GM21723 (cell line): ENCODE results near the gene MTX2.
A peak's percentile ranks its signal among the peaks of the same experiment; 100 is the strongest.
"Not testable (repeated sequence)": the region's sequence is repeated elsewhere in the genome, so short reads cannot be mapped to it uniquely, and the experiment has no call there.

Experiments
- ATAC-seq: cut with Tn5 transposase; IDR thresholded peaks from one replicate; pipeline ENCODE4 v1.9.1; 2021; ENCODE audit warnings: mild to moderate bottlenecking, moderate library complexity; ENCODE audit not compliant: unreplicated experiment

The MTX2 gene

GRCh38 chr2:176284461-176285049, 15.3 kb downstream of the MTX2 start:
- no peak for ATAC-seq

GRCh38 chr2:176285321-176285720, 16.1 kb downstream of the MTX2 start:
- ATAC-seq, result no peak

GRCh38 chr2:176291335-176291734, 22.1 kb downstream of the MTX2 start:
- ATAC-seq, result no peak

- peak; percentile 94 for ATAC-seq
Measured at GRCh38 chr2:176291809-176292283, 22.6 kb downstream of the MTX2 start.

- ATAC-seq, result no peak
Measured at GRCh38 chr2:176292608-176293007, 23.4 kb downstream of the MTX2 start.

- ATAC-seq, result no peak
Measured at GRCh38 chr2:176293334-176293733, 24.1 kb downstream of the MTX2 start.

GRCh38 chr2:176297067-176297466, 27.8 kb downstream of the MTX2 start:
- ATAC-seq, result no peak

- no peak for ATAC-seq
Measured at GRCh38 chr2:176297737-176298136, 28.5 kb downstream of the MTX2 start.

- ATAC-seq, result not testable (repeated sequence)
Measured at GRCh38 chr2:176306020-176306419, 36.8 kb downstream of the MTX2 start.

- no peak for ATAC-seq
Measured at GRCh38 chr2:176317199-176317598, 48.0 kb downstream of the MTX2 start.

GRCh38 chr2:176317623-176318065, 48.4 kb downstream of the MTX2 start:
- ATAC-seq, result no peak

- no peak for ATAC-seq
Measured at GRCh38 chr2:176321916-176322315, 52.7 kb downstream of the MTX2 start.

- ATAC-seq, result no peak
Measured at GRCh38 chr2:176324862-176325261, 55.6 kb downstream of the MTX2 start.

- ATAC-seq, result no peak
Measured at GRCh38 chr2:176325732-176326131, 56.5 kb downstream of the MTX2 start.

- ATAC-seq, result no peak
Measured at GRCh38 chr2:176328149-176328548, 58.9 kb downstream of the MTX2 start.

- no peak for ATAC-seq
Measured at GRCh38 chr2:176330612-176331011, 61.4 kb downstream of the MTX2 start.

- no peak for ATAC-seq
Measured at GRCh38 chr2:176331646-176332045, 62.4 kb downstream of the MTX2 start.

GRCh38 chr2:176334729-176335128, 65.5 kb downstream of the MTX2 start:
- no peak for ATAC-seq

- ATAC-seq, result no peak
Measured at GRCh38 chr2:176338395-176338794, 69.2 kb downstream of the MTX2 start.

GRCh38 chr2:176339208-176339607, 70.0 kb downstream of the MTX2 start:
- no peak for ATAC-seq

- no peak for ATAC-seq
Measured at GRCh38 chr2:176356251-176356650, 87.0 kb downstream of the MTX2 start.

GRCh38 chr2:176364273-176364977, 95.2 kb downstream of the MTX2 start:
- no peak for ATAC-seq

- no peak for ATAC-seq
Measured at GRCh38 chr2:176368349-176368748, 99.1 kb downstream of the MTX2 start.
